Gastroesophageal sphincter (tissue), 3 donors: Measurements from ENCODE around the gene SH3RF1.

Source experiments
- CTCF ChIP-seq, 4 experiments: fragments of 200-600 bp in 2 of 4; fragments of 450-650 bp in 2 of 4; sonication (generic) in 1 of 4; IDR thresholded peaks; one replicate each; pipeline ENCODE4 v1.5.1; 2017 to 2019; ENCODE audit warnings: antibody characterized with exemption in 4 of 4, mild to moderate bottlenecking in 2 of 4, moderate library complexity in 2 of 4
- POLR2A ChIP-seq, 2 donors: fragments of 450-650 bp; IDR thresholded peaks; one replicate each; pipeline ENCODE4 v1.6.1; 2017; ENCODE audit warnings: antibody characterized with exemption in 2 of 2, mild to moderate bottlenecking in 2 of 2, moderate library complexity in 1 of 2

- TF ChIP-seq CTCF (IDR thresholded peaks at IDR 0.05) (no peak), POLR2A (IDR thresholded peaks at IDR 0.05) (no peak)
Observed at GRCh38 chr4:169061386-169061785, 209.4 kb downstream of the SH3RF1 start.
